Activated naive CD4-positive, alpha-beta T cell treated with anti-CD3 and anti-CD28 coated beads, Interleukin-2, amount 50 U/mL, for 16 hours (primary cell): Measurements from ENCODE around the gene CCDC30.
"Not testable (repeated sequence)": the region's sequence is repeated elsewhere in the genome, so short reads cannot be mapped to it uniquely, and the experiment has no call there.

Experiments used
- DNase-seq: peaks from one replicate; pipeline ENCODE4 v3.0.0-alpha.2; 2020

The CCDC30 gene

GRCh38 chr1:42533101-42533863 lies 70.2 kb downstream of the CCDC30 start:
- no peak for DNase-seq

GRCh38 chr1:42541104-42541503 lies 78.0 kb downstream of the CCDC30 start:
- no peak for DNase-seq

- no peak for DNase-seq
Observed at GRCh38 chr1:42551180-42551579, 88.1 kb downstream of the CCDC30 start.

GRCh38 chr1:42551590-42551989 lies 88.5 kb downstream of the CCDC30 start:
- DNase-seq: no peak

- no peak for DNase-seq
Observed at GRCh38 chr1:42552636-42553035, 89.5 kb downstream of the CCDC30 start.

GRCh38 chr1:42557230-42557851 lies 94.3 kb downstream of the CCDC30 start:
- DNase-seq: no peak

GRCh38 chr1:42567038-42567437 lies 104.0 kb downstream of the CCDC30 start:
- DNase-seq: no peak

- DNase-seq: no peak
Observed at GRCh38 chr1:42576935-42577334, 113.8 kb downstream of the CCDC30 start.

- DNase-seq: no peak
Observed at GRCh38 chr1:42586016-42586415, 122.9 kb downstream of the CCDC30 start.

GRCh38 chr1:42587753-42588152 lies 124.7 kb downstream of the CCDC30 start:
- DNase-seq: no peak

- no peak for DNase-seq
Observed at GRCh38 chr1:42592811-42593210, 129.7 kb downstream of the CCDC30 start.

GRCh38 chr1:42593486-42594100 lies 130.5 kb downstream of the CCDC30 start:
- DNase-seq: no peak

GRCh38 chr1:42601472-42601871 lies 138.4 kb downstream of the CCDC30 start:
- no peak for DNase-seq

- no peak for DNase-seq
Observed at GRCh38 chr1:42613803-42614131, 150.7 kb downstream of the CCDC30 start.

- no peak for DNase-seq
Observed at GRCh38 chr1:42618866-42619265, 155.8 kb downstream of the CCDC30 start.

- no peak for DNase-seq
Observed at GRCh38 chr1:42620307-42620706, 157.2 kb downstream of the CCDC30 start.

GRCh38 chr1:42621180-42621579 lies 158.1 kb downstream of the CCDC30 start:
- not testable (repeated sequence) for DNase-seq

- DNase-seq: not testable (repeated sequence)
Observed at GRCh38 chr1:42627205-42627604, 164.1 kb downstream of the CCDC30 start.

- DNase-seq: no peak
Observed at GRCh38 chr1:42639116-42639515, 176.0 kb downstream of the CCDC30 start.

GRCh38 chr1:42646056-42646455 lies 183.0 kb downstream of the CCDC30 start:
- DNase-seq: no peak

- DNase-seq: no peak
Observed at GRCh38 chr1:42657201-42657600, 194.1 kb downstream of the CCDC30 start.

GRCh38 chr1:42657981-42658876 lies 195.1 kb downstream of the CCDC30 start, which contains the start of gene PPIH:
Gene PPIH, plus strand, starts transcription at chr1:42658423. Its CDS starts 24 bp downstream, at chr1:42658447.
- DNase-seq: peak; percentile 97

GRCh38 chr1:42658877-42659337 lies 195.8 kb downstream of the CCDC30 start:
- DNase-seq: no peak
